ENCODE data around the gene ARID3B. TPM values are rescaled to one million over a fixed set of nuclear protein-coding genes. Genes with fewer than 3 reads are reported as not detected.

The ARID3B gene
- total and polyA plus RNA-seq, 2 of the 4 experiments (the other 2 are of a cell fraction) = 2.5 to 5.0 TPM

- POLR2A ChIA-PET (ENCODE audit: unreplicated experiment) = no interaction called here
- no peaks in the 10 kb centered on the region for H3K27me3 ChIP-seq (ENCODE audit: control insufficient read depth, insufficient read depth, low read length)
- TF ChIP-seq MAFK (IDR thresholded peaks at IDR 0.05; ENCODE audit: low read depth, low read length) = no peak
- TF ChIP-seq POLR2A (IDR thresholded peaks at IDR 0.05; ENCODE audit: low read depth, low read length) = no peak
- TF ChIP-seq MAZ (IDR thresholded peaks at IDR 0.05; ENCODE audit: borderline replicate concordance, low read depth, low read length) = no peak
- no peak for TF ChIP-seq CHD1 (IDR thresholded peaks at IDR 0.05; ENCODE audit: low read depth, low read length)
- TF ChIP-seq RAD21 (IDR thresholded peaks at IDR 0.05; ENCODE audit: low read length) = no peak
- TF ChIP-seq NFE2L2 (IDR thresholded peaks at IDR 0.05; ENCODE audit: low read depth, low read length) = no peak
- TF ChIP-seq MXI1 (IDR thresholded peaks at IDR 0.05; ENCODE audit: borderline replicate concordance, low read depth, low read length) = no peak
- TF ChIP-seq BHLHE40 (IDR thresholded peaks at IDR 0.05; ENCODE audit: low read depth, low read length) = no peak
- TF ChIP-seq ELK1 (IDR thresholded peaks at IDR 0.05; ENCODE audit: borderline replicate concordance, low read depth, low read length) = no peak
- H2BK120ac ChIP-seq (ENCODE audit: low read depth, low read length) = no peak overlapping the region
- no peaks in the 10 kb centered on the region for H3K9me3 ChIP-seq (ENCODE audit: control insufficient read depth, insufficient read depth, low read length)
- H2BK15ac ChIP-seq (ENCODE audit: low read depth, low read length) = no peak overlapping the region
- no peak for DNase-seq
- no peak overlapping the region for H4K91ac ChIP-seq (ENCODE audit: insufficient read depth, low read depth, low read length)
- CTCF ChIA-PET = interaction anchor here (0.6 kb wide), 1 partner anchor 28 kb away, joined by 3 read pairs; no protein-coding TSS in a partner anchor
- H2AK9ac ChIP-seq (replicated peaks; ENCODE audit: low read depth, low read length, poor library complexity) = no peak overlapping the region
- H2AK5ac ChIP-seq (ENCODE audit: low read depth, low read length) = no peak overlapping the region
- H3K9me1 ChIP-seq (ENCODE audit: insufficient read depth, low read length) = 0 out of 2 replicates have a peak, but pooled peaks cover 2% of the 10 kb centered on the region
- peaks cover 20% of the 10 kb centered on the region for H3K36me3 ChIP-seq (ENCODE audit: control insufficient read depth, insufficient read depth, low read length)
- H3K56ac ChIP-seq (ENCODE audit: extremely low read depth, insufficient read depth, low read length) = no peak overlapping the region
- no peaks in the 10 kb centered on the region; the same call in 1 of the 2 replicates for H4K20me1 ChIP-seq (ENCODE audit: insufficient read depth, low read length)
- in situ Hi-C loops (cut with MboI; ENCODE audit: low sequenced_read_pairs) = no loop called here
- no TSS peak for BruUV-seq (replicated peaks)
- no peak overlapping the region for H3K27ac ChIP-seq (ENCODE audit: insufficient read depth, low read length)
- H3K9ac ChIP-seq (ENCODE audit: low read depth, low read length) = no peak overlapping the region
- H3K4me3 ChIP-seq (ENCODE audit: insufficient read depth, low read depth, low read length) = no peak overlapping the region
- H3K4ac ChIP-seq (ENCODE audit: low read depth, low read length) = no peak overlapping the region
- H3K4me2 ChIP-seq (ENCODE audit: low read depth, low read length) = no peak overlapping the region
- H2BK5ac ChIP-seq (ENCODE audit: low read depth, low read length, poor library complexity, severe bottlenecking) = no peak overlapping the region
- no peak overlapping the region for H2AFZ ChIP-seq (replicated peaks; ENCODE audit: low read length, poor library complexity)
- no peak overlapping the region for H3K14ac ChIP-seq (replicated peaks; ENCODE audit: low read depth, low read length)
- dilution Hi-C loops (cut with HindIII; ENCODE audit: low sequenced_read_pairs, unreplicated experiment) = no loop called here
- no peak overlapping the region for H2BK20ac ChIP-seq (ENCODE audit: low read depth, low read length)
- H3K4me1 ChIP-seq (ENCODE audit: control insufficient read depth, insufficient read depth, low read length) = no peaks in the 10 kb centered on the region; the same call in 1 of the 2 replicates
- H3K23ac ChIP-seq (ENCODE audit: low read depth, low read length) = no peak overlapping the region
- no peak overlapping the region for H4K5ac ChIP-seq (ENCODE audit: low read depth, low read length)
- WGBS, 2 experiments (ENCODE audit: extremely low coverage in 2 of 2, insufficient read length in 1 of 2) = 93% methylated on average over 3 of the region's 9 CpGs; no CpG with 5 or more reads in 1 of the 2 experiments
- intact Hi-C loops (cut with micrococcal nuclease) = no loop called here
- peaks cover 3 to 15% of the 10 kb centered on the region in 2 experiments; a peak in 3 of 4 replicates for H3K79me1 ChIP-seq (ENCODE audit: low read depth in 1 of 2, low read length in 2 of 2)
- H4K8ac ChIP-seq (ENCODE audit: low read depth in 2 of 2, low read length in 2 of 2) = no peak overlapping the region
- H3K18ac ChIP-seq (ENCODE audit: low read depth, low read length) = no peak overlapping the region
- no peak for ATAC-seq (ENCODE audit: low read depth)
These were observed 38.0 kb downstream of the ARID3B start for GRCh38 chr15:74579001-74579400.

Data from IMR-90 (cell line).